Measurements from ENCODE around the gene RNASE4. TPM values are rescaled to one million over a fixed set of nuclear protein-coding genes. Genes with fewer than 3 reads are reported as not detected.

The RNASE4 gene
- total RNA-seq, 1 experiment from 2014 or later = 8.8 TPM

GRCh38 chr14:20682127-20682434, 2.3 kb upstream of the RNASE4 start:
- POLR2A ChIA-PET = interaction anchor here (0.6 to 1.4 kb wide), 5 partner anchors 9 to 289 kb away, joined by 3 to 6 read pairs (median 4); partner anchors contain the start of genes APEX1 and PIP4P1
- H3K27ac Mint-ChIP-seq (ENCODE audit: unreplicated experiment) = no peak overlapping the region
- Histone ChIP-seq H3K9me3 (no peaks in the 10 kb centered on the region), H3K36me3 (ENCODE audit: control insufficient read depth, insufficient read depth, low read length) (no peaks in the 10 kb centered on the region), H3K4me1 (peaks cover 13% of the 10 kb centered on the region), H3K4me3 (ENCODE audit: low read depth, low read length) (peak overlapping the region; percentile 61), H3K27me3 (replicated peaks; ENCODE audit: control insufficient read depth, insufficient read depth, low read length) (no peaks in the 10 kb centered on the region)
- CTCF ChIA-PET = interaction anchor here (0.6 to 2.0 kb wide), 10 partner anchors 24 to 289 kb away, joined by 3 to 10 read pairs (median 4); partner anchors contain the start of gene APEX1
- no peaks in the 10 kb centered on the region for H3K27me3 Mint-ChIP-seq (ENCODE audit: insufficient read depth, unreplicated experiment)
- H3K36me3 Mint-ChIP-seq (ENCODE audit: insufficient read depth, unreplicated experiment) = no peaks in the 10 kb centered on the region
- H3K9me3 Mint-ChIP-seq (ENCODE audit: unreplicated experiment) = no peaks in the 10 kb centered on the region
- TSS peak; percentile 71 for BruUV-seq (replicated peaks)
- no peak for DNase-seq
- H3K4me3 Mint-ChIP-seq (ENCODE audit: unreplicated experiment) = no peak overlapping the region
- intact Hi-C loops (cut with micrococcal nuclease; ENCODE audit: unreplicated experiment) = loop anchor here (1.0 to 5.0 kb wide), 6 partner anchors 25 to 265 kb away; partner anchors contain the start of gene PIP4P1
- H3K4me1 Mint-ChIP-seq (ENCODE audit: low read depth, unreplicated experiment) = peaks cover 15% of the 10 kb centered on the region
- TF ChIP-seq CTCF (IDR thresholded peaks at IDR 0.05; ENCODE audit: insufficient read depth in 1 of 2, low read depth in 1 of 2, low read length in 1 of 2, severe bottlenecking in 1 of 2, unreplicated experiment in 1 of 2) = no peak

- BruUV-seq (replicated peaks) = no TSS peak
These were observed 1.8 kb upstream of the RNASE4 start for GRCh38 chr14:20682435-20683124.

More at GRCh38 chr14:20682435-20683124, 1.8 kb upstream of the RNASE4 start:
- ChIA-PET CTCF (interaction anchor here (0.6 to 2.0 kb wide), 9 partner anchors 24 to 288 kb away, joined by 3 to 13 read pairs (median 7); no protein-coding TSS in a partner anchor), POLR2A (interaction anchor here (0.5 to 1.7 kb wide), 7 partner anchors 8 to 339 kb away, joined by 3 to 9 read pairs (median 5); partner anchors contain the start of genes PARP2 and PIP4P1)
- no peaks in the 10 kb centered on the region for H3K36me3 ChIP-seq (ENCODE audit: control insufficient read depth, insufficient read depth, low read length)
- no peak for TF ChIP-seq CTCF (IDR thresholded peaks at IDR 0.05; ENCODE audit: insufficient read depth in 1 of 2, low read depth in 1 of 2, low read length in 1 of 2, severe bottlenecking in 1 of 2, unreplicated experiment in 1 of 2)
- no peaks in the 10 kb centered on the region for H3K9me3 ChIP-seq
- no peaks in the 10 kb centered on the region for H3K9me3 Mint-ChIP-seq (ENCODE audit: unreplicated experiment)
- DNase-seq = peak; percentile 82 to 88
- H3K36me3 Mint-ChIP-seq (ENCODE audit: insufficient read depth, unreplicated experiment) = no peaks in the 10 kb centered on the region
- no peaks in the 10 kb centered on the region for H3K27me3 ChIP-seq (replicated peaks; ENCODE audit: control insufficient read depth, insufficient read depth, low read length)
- no peak overlapping the region for H3K27ac Mint-ChIP-seq (ENCODE audit: unreplicated experiment)
- H3K4me3 ChIP-seq (ENCODE audit: low read depth, low read length) = peak overlapping the region; percentile 61
- peaks cover 15% of the 10 kb centered on the region for H3K4me1 Mint-ChIP-seq (ENCODE audit: low read depth, unreplicated experiment)
- peaks cover 16% of the 10 kb centered on the region for H3K4me1 ChIP-seq
- H3K27me3 Mint-ChIP-seq (ENCODE audit: insufficient read depth, unreplicated experiment) = no peaks in the 10 kb centered on the region
- intact Hi-C loops (cut with micrococcal nuclease; ENCODE audit: unreplicated experiment) = loop anchor here (1.0 to 5.0 kb wide), 7 partner anchors 25 to 339 kb away; partner anchors contain the start of genes PARP2 and PIP4P1
- H3K4me3 Mint-ChIP-seq (ENCODE audit: unreplicated experiment) = no peak overlapping the region

Measured in Caco-2 (cell line).